ENCODE results near the gene TMEM37. TPM values are rescaled to one million over a fixed set of nuclear protein-coding genes. Genes with fewer than 3 reads are reported as not detected.

The TMEM37 gene
- total RNA-seq, 1 donor from 2014 or later, result 0.13 TPM

Other genes with a start within 250 kb of the TMEM37 start
- gene STEAP3, start 208.0 kb upstream of the TMEM37 start, total RNA-seq, result 7.7 and 7.8 TPM in 2 replicates
- 9.8 and 10.0 TPM in 2 replicates for gene C2orf76, start 65.0 kb upstream of the TMEM37 start, total RNA-seq
- 77.0 and 103 TPM in 2 replicates for gene DBI, start 64.9 kb upstream of the TMEM37 start, total RNA-seq
- gene SCTR, start 92.6 kb downstream of the TMEM37 start, total RNA-seq, result not detected in 2 replicates
- gene CFAP221, start 112.6 kb downstream of the TMEM37 start, total RNA-seq, result under 0.01 TPM in 1 of 2 replicates, not detected in the other
- 7.6 and 9.0 TPM in 2 replicates for gene TMEM177, start 247.3 kb downstream of the TMEM37 start, total RNA-seq

Data from dermis microvascular lymphatic vessel endothelial cell (primary cell).